ENCODE data around the gene VEGFC. TPM values are rescaled to one million over a fixed set of nuclear protein-coding genes. Genes with fewer than 3 reads are reported as not detected.

Gene VEGFC
- total RNA-seq: 0.26 and 0.98 TPM in 2 replicates

GRCh38 chr4:176792326-176793059 is at the start of gene VEGFC:
Gene VEGFC, minus strand, starts transcription at chr4:176792922. Its CDS starts 611 bp downstream, at chr4:176792311.

